GM21423 (cell line): ENCODE results near the gene SDF4.

Source experiments
- ATAC-seq: cut with Tn5 transposase; IDR thresholded peaks from one replicate; pipeline ENCODE4 v1.9.1; 2021; ENCODE audit warnings: mild to moderate bottlenecking, moderate library complexity; ENCODE audit not compliant: unreplicated experiment

SDF4 gene

DNA sequence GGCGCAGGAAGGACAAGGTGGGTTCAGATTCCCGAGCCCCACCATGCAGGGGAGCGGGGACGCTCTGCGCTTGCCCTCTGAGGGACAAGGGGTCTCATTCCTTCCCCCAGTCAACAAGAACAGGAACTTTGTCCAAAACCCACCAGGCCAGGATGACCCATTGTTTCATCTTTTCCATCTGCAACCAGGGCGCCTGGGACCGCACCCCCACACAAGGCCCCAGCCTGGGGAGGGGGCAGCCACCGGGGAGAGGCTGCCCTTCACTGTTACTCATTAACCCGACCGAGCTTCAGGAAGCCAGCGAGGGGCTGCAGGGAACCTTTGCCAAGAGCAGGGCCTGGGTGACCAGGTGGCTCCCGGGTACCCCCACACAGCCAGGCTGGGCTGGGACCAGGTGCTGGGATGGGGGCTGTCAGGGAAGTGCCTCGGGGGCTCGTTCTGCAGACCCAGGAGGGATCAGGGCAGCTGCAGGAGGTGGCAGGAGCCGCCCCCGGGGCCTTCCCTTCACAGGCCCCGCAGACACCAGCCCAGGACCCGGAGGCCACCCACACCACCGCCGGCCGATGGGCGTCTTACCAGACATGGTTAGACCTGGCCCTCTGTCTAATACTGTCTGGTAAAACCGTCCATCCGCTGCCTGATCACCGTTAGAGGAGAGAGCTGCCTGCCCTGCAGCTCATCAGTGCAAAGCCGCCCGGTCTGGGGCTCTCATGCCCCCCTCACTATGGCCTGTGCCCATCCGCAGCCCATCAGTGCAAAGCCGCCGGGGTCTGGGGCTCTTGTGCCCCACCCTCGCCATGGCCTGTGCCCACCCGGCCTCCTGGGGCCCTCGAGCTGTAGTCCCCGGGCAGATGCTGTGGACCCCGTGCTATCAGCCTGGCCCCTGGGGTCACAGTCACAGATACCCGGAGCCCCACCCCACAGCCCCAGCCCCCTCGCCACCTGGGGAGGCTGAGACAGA, 63.1 kb downstream of the SDF4 start:
- no peak for ATAC-seq

DNA sequence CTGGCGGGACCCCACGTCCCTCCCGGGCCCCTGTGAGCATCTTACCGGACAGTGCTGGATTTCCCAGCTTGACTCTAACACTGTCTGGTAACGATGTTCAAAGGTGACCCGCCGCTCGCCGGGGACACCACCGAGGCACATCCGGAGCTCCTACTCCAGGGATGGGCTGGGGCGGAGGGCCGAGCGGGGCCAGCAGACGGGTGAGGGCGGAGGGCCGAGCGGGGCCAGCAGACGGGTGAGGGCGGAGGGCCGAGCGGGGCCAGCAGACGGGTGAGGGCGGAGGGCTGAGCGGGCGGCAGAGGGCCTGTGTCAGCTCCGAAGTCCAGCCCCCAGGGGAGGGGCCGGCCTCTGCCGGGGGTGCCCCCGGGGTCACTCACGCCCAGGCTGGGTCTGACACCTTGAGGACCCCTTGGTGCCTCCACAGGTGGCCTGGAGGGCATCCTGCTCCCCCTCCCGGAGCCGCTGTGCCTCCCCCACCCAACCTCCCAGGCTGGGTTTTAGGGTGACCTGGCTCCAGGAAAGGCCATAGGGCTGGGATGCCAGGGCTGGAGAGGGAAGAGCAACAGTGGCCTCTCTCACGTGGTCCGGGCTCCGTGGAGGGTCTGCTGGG, 63.9 kb downstream of the SDF4 start:
- no peak for ATAC-seq

DNA sequence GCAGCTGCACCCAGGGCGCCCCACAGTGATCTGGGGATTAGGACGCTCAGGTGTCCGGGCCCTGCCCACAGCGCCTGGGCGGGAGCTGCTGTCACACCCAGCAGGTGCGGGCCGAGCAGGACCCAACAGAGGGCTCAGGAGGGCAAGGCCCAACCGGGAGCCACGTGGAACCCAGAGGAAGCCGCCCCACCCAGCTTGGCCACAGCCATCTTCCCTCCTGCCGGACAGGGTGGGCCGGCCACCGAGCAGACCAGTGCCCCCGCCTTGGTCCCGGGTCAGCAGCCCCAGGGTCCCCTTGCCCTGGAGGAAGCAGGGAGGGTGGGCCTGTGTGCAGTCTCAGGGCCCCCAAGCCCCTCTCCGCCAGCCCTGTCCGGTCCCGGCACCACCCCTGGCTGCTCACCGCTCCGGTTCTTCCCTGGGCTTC, 64.4 kb downstream of the SDF4 start:
- ATAC-seq: no peak
